Measurements from ENCODE around the gene RSAD1.

RSAD1 gene

DNA sequence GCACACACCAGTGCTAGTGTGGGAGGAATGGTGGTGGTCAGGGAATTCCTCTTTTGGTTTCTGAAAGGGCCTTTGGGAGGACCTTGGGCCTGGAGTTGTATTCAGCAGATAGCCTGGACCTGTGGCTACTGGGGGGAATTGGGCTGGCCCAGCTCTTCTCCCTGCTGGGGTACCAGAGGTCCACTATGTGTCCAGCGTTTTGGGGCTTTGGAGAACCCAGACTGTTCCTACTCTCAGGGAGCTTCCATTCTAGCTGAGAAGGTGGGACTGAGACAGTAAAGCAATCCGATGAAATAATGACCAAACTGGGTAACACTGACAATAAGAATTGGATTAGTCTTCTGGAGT is 56.3 kb downstream of the RSAD1 start:
- H3K27me3 ChIP-seq (ENCODE audit: control insufficient read depth, insufficient read depth, low read length) = peaks cover 36% of the 10 kb centered on the region
- H3K27ac ChIP-seq (ENCODE audit: low read depth, low read length) = no peak overlapping the region
- H3K9ac ChIP-seq (ENCODE audit: low read depth, low read length) = no peak overlapping the region
- H3K36me3 ChIP-seq (ENCODE audit: control insufficient read depth, insufficient read depth, low read length) = no peaks in the 10 kb centered on the region; the same call in 1 of the 2 replicates
- H3K4me1 ChIP-seq (ENCODE audit: control insufficient read depth, insufficient read depth, low read length) = peaks cover 18% of the 10 kb centered on the region
- H3K9me3 ChIP-seq (ENCODE audit: control insufficient read depth, insufficient read depth, low read length) = no peaks in the 10 kb centered on the region
- H3K4me3 ChIP-seq (ENCODE audit: low read depth, low read length) = no peak overlapping the region

GRCh38 chr17:50535407-50535806 is 56.7 kb downstream of the RSAD1 start:
- Histone ChIP-seq H3K4me1 (ENCODE audit: control insufficient read depth, insufficient read depth, low read length) (peaks cover 20% of the 10 kb centered on the region), H3K9me3 (ENCODE audit: control insufficient read depth, insufficient read depth, low read length) (no peaks in the 10 kb centered on the region), H3K4me3 (ENCODE audit: low read depth, low read length) (no peak overlapping the region), H3K27me3 (ENCODE audit: control insufficient read depth, insufficient read depth, low read length) (peaks cover 36% of the 10 kb centered on the region), H3K9ac (ENCODE audit: low read depth, low read length) (no peak overlapping the region), H3K27ac (ENCODE audit: low read depth, low read length) (no peak overlapping the region), H3K36me3 (ENCODE audit: control insufficient read depth, insufficient read depth, low read length) (no peaks in the 10 kb centered on the region; the same call in 1 of the 2 replicates)
